HG02870 (cell line): ENCODE measurements around the gene CCT8.
"Not testable (repeated sequence)": the region's sequence is repeated elsewhere in the genome, so short reads cannot be mapped to it uniquely, and the experiment has no call there.

ENCODE experiments used
- ATAC-seq: cut with Tn5 transposase; IDR thresholded peaks from one replicate; pipeline ENCODE4 v1.9.1; 2021; ENCODE audit warnings: mild to moderate bottlenecking, moderate library complexity; ENCODE audit not compliant: unreplicated experiment

The CCT8 gene

DNA sequence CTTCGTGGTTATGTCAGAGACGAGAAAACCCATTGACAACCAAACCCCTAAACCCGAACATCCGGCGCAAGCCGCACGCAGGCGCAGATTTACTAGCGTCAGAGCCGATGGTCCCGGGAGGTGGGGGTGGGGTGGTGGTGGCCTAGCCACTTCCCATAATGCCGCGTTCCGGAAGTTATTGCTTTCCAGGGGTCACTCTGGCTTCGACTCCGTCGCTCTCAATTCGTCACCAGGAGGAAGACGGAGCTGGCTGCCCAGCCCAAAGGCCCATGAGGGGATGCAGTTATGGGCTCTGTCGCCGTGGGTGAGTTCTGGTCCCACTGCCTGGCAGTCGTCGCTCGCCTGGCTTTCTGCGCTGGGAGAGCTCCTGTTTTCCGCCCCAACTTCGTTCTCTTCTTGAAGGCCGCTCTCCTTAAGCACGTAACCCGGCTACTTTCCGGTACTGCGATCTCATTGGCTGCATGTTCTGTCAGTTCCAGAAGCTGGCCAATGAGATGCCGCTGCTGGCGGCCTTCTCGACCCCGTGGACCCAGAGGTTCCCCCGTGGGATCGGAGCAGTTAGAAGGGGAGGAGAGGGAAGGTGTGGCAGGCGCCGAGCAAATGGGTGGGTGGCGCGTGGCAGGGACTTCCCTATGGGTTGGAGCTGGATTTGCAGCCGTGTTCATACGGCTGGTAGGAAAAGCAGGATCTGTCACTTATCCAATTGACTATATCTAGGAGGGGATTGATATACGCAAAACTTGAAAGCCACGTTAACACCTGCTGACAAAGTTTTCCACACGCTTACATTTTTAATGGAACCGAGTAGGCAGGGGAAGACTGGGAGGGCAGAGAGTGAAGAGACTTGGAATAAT, 48.7 kb downstream of the CCT8 start, which contains the start of gene USP16:
USP16 (plus strand) TSS at position 195 of the 854 bp plus-strand sequence. CDS start 3,246 bp downstream, outside the sequence.
- ATAC-seq = peak; percentile 97

- ATAC-seq = no peak
Measured at GRCh38 chr21:29022166-29022565, 51.3 kb downstream of the CCT8 start.

- peak; percentile 11 for ATAC-seq
Measured at GRCh38 chr21:29018540-29018939, 54.9 kb downstream of the CCT8 start.

DNA sequence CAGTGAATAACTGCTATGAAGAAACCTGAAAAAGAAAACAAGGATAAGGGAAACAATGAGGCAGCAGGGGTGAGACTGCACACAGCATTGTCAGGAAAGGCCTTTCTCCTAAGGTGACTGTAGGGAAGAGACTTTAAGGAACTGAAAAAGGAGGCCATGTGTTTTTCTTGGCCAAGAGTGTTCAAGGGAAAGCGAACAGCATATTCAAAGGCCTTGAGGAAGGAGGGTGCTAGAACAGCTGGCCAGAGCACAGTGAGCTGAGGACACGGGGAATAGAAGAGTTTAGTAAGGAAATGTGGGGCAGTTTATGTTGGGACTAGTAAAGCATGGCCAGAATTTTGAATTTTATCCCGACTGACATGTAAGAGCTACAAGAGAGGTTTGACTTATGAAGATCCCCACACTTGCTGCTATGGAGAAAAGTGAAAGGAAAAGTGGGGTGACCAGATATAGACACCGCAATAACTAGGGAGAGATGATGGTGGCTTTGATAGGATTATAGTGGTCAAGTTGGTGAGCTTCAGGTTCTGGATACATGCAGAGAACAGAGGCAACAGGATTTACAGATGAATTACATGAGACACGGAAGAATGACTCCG, 55.7 kb downstream of the CCT8 start:
- ATAC-seq = no peak

DNA sequence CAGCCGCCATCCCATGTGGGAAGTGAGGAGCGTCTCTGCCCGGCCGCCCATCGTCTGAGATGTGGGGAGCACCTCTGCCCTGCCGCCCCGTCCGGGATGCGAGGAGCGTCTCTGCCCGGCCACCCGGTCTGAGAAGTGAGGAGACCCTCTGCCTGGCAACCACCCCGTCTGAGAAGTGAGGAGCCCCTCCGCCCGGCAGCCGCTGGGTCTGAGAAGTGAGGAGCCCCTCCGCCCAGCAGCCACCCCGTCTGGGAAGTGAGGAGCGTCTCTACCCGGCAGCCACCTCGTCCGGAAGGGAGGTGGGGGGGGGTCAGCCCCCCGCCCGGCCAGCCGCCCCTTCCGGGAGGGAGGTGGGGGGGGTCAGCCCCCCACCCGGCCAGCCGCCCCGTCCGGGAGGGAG, 62.2 kb downstream of the CCT8 start:
- not testable (repeated sequence) for ATAC-seq

- no peak for ATAC-seq
Measured at GRCh38 chr21:29008367-29008766, 65.1 kb downstream of the CCT8 start.

DNA sequence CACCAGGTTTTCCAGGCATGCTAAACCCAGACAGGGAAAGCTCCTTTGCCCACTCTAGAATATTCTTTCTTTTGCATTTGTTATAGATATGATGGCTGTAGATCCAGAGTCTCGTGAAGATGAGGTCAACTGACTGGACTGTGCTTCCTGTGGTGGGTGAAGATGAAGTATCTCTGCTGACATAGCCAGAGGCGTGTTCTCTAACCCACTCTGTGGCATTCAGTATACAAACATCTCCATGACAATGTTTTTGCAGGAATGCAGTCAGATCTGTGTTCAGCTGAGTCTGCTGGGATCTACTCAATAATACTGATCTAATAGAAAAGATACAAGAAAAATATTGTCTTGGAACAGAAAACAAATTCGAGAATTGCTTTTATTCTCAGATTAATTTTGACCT, 65.6 kb downstream of the CCT8 start:
- no peak for ATAC-seq

GRCh38 chr21:29007135-29007534, 66.3 kb downstream of the CCT8 start:
- no peak for ATAC-seq
